Stimulated activated CD8-positive, alpha-beta memory T cell treated with anti-CD3 and anti-CD28 coated beads, Interleukin-4, amount 100 ng/mL, for 1 hour (primary cell): ENCODE results near the gene MRPL28.
"Not testable (repeated sequence)": the region's sequence is repeated elsewhere in the genome, so short reads cannot be mapped to it uniquely, and the experiment has no call there.

Source experiments
- DNase-seq, 2 donors: peaks; one replicate each; pipeline ENCODE4 v3.0.0-alpha.2; 2020; ENCODE audit warnings: low read depth in 2 of 2, low spot score in 1 of 2

MRPL28 gene

GRCh38 chr16:341095-341973 is 29.0 kb downstream of the MRPL28 start:
- not testable (repeated sequence) for DNase-seq

GRCh38 chr16:340370-341091 is 29.8 kb downstream of the MRPL28 start:
- no peak for DNase-seq

GRCh38 chr16:339680-340079 is 30.7 kb downstream of the MRPL28 start:
- DNase-seq, result no peak

GRCh38 chr16:337975-338575 is 32.3 kb downstream of the MRPL28 start:
- no peak for DNase-seq

- DNase-seq, result no peak
These were observed 32.9 kb downstream of the MRPL28 start for GRCh38 chr16:337437-337836.

GRCh38 chr16:336269-336668 is 34.1 kb downstream of the MRPL28 start:
- DNase-seq, result no peak

- DNase-seq, result not testable (repeated sequence)
These were observed 35.3 kb downstream of the MRPL28 start for GRCh38 chr16:334861-335632.

GRCh38 chr16:334164-334832 is 36.0 kb downstream of the MRPL28 start:
- not testable (repeated sequence) for DNase-seq

GRCh38 chr16:333406-334094 is 36.8 kb downstream of the MRPL28 start:
- no peak for DNase-seq

- not testable (repeated sequence) for DNase-seq
These were observed 39.0 kb downstream of the MRPL28 start for GRCh38 chr16:331181-331814.

- no peak for DNase-seq
These were observed 39.6 kb downstream of the MRPL28 start for GRCh38 chr16:330741-331140.

- DNase-seq, result no peak
These were observed 44.8 kb downstream of the MRPL28 start for GRCh38 chr16:325375-326145.

GRCh38 chr16:324451-325334 is 45.6 kb downstream of the MRPL28 start:
- DNase-seq, result peak; percentile 28 to 40

GRCh38 chr16:324201-324450 is 46.2 kb downstream of the MRPL28 start:
- no peak for DNase-seq

GRCh38 chr16:322476-323143 is 47.7 kb downstream of the MRPL28 start:
- DNase-seq, result no peak

- DNase-seq, result no peak
These were observed 48.8 kb downstream of the MRPL28 start for GRCh38 chr16:321532-321931.

GRCh38 chr16:320206-320605 is 50.1 kb downstream of the MRPL28 start:
- no peak for DNase-seq

- no peak for DNase-seq
These were observed 51.7 kb downstream of the MRPL28 start for GRCh38 chr16:318628-319027.
